GM23338 (cell line): ENCODE results near the gene BLZF1. TPM values are rescaled to one million over a fixed set of nuclear protein-coding genes. Genes with fewer than 3 reads are reported as not detected.
A peak's percentile ranks its signal among the peaks of the same experiment; 100 is the strongest.

ENCODE experiments used
- ATAC-seq: fragments of 200-7000 bp; cut with Tn5 transposase; 3 replicates; pipeline ENCODE4 v1.9.1; 2020
- DNase-seq: peaks from one replicate; pipeline ENCODE4 v3.0.0-alpha.2; 2015; ENCODE audit warnings: low spot score
- H2AFZ ChIP-seq: fragments of 200-600 bp; sonication (generic); 2 replicates; pipeline ENCODE4 v1.8.0; 2016; ENCODE audit warnings: antibody characterized with exemption, mild to moderate bottlenecking, moderate library complexity
- H3F3A ChIP-seq: fragments of 200-600 bp; sonication (generic); replicated peaks from 2 replicates; pipeline ENCODE4 v1.8.0; 2017; ENCODE audit warnings: antibody characterized with exemption, mixed run types, low read depth
- H3K27ac ChIP-seq: fragments of 200-600 bp; sonication (generic); 2 replicates; pipeline ENCODE4 v1.6.1; 2016; ENCODE audit warnings: low read depth
- H3K27me3 ChIP-seq: fragments of 200-600 bp; sonication (generic); 2 replicates; pipeline ENCODE4 v1.8.0; 2016; ENCODE audit warnings: mild to moderate bottlenecking, mixed run types, moderate library complexity; ENCODE audit not compliant: insufficient read depth
- H3K36me3 ChIP-seq: fragments of 200-600 bp; sonication (generic); 2 replicates; pipeline ENCODE4 v1.8.0; 2016; ENCODE audit warnings: mild to moderate bottlenecking; ENCODE audit not compliant: insufficient read depth
- H3K4me1 ChIP-seq: fragments of 200-600 bp; sonication (generic); 2 replicates; pipeline ENCODE4 v1.8.0; 2016; ENCODE audit warnings: mild to moderate bottlenecking, moderate library complexity; ENCODE audit not compliant: insufficient read depth
- H3K4me2 ChIP-seq: fragments of 200-600 bp; sonication (generic); 2 replicates; pipeline ENCODE4 v1.7.1; 2017; ENCODE audit warnings: mixed run types
- H3K4me3 ChIP-seq: fragments of 200-600 bp; sonication (generic); 2 replicates; pipeline ENCODE4 v1.6.1; 2016; ENCODE audit warnings: mixed run types
- H3K79me2 ChIP-seq: fragments of 200-600 bp; sonication (generic); replicated peaks from 2 replicates; pipeline ENCODE4 v1.8.0; 2017; ENCODE audit warnings: mild to moderate bottlenecking; ENCODE audit not compliant: insufficient read depth
- H3K9me2 ChIP-seq: fragments of 200-600 bp; sonication (generic); 2 replicates; pipeline ENCODE4 v1.8.0; 2017; ENCODE audit not compliant: insufficient read depth
- H4K20me1 ChIP-seq: fragments of 200-600 bp; sonication (generic); replicated peaks from 2 replicates; pipeline ENCODE4 v1.8.0; 2017; ENCODE audit warnings: mild to moderate bottlenecking; ENCODE audit not compliant: insufficient read depth
- H3K27ac Mint-ChIP-seq: 2 replicates; pipeline ENCODE4 v1.8.0; 2020; ENCODE audit warnings: inconsistent platforms, mild to moderate bottlenecking, moderate library complexity, mixed read lengths
- H3K27me3 Mint-ChIP-seq: 3 replicates; pipeline ENCODE4 v1.8.0; 2022; ENCODE audit warnings: low read depth, mild to moderate bottlenecking, moderate library complexity, mixed read lengths, inconsistent platforms; ENCODE audit not compliant: insufficient read depth, poor library complexity
- H3K36me3 Mint-ChIP-seq: 3 replicates; pipeline ENCODE4 v1.8.0; 2021; ENCODE audit warnings: low read depth, mild to moderate bottlenecking, inconsistent platforms, moderate library complexity, mixed read lengths
- H3K4me1 Mint-ChIP-seq: 3 replicates; pipeline ENCODE4 v1.8.0; 2020; ENCODE audit warnings: mild to moderate bottlenecking, inconsistent platforms, mixed read lengths
- H3K4me3 Mint-ChIP-seq: 3 replicates; pipeline ENCODE4 v1.8.0; 2021; ENCODE audit warnings: moderate library complexity, mild to moderate bottlenecking, inconsistent platforms, mixed read lengths
- H3K9me3 Mint-ChIP-seq: 3 replicates; pipeline ENCODE4 v1.8.0; 2020; ENCODE audit warnings: moderate library complexity, mild to moderate bottlenecking, inconsistent platforms, mixed read lengths
- CREB1 ChIP-seq: fragments of 250-450 bp; sonication (Bioruptor Pico); IDR thresholded peaks from 2 replicates; pipeline ENCODE4 v1.5.0; 2020; ENCODE audit warnings: low read depth, mild to moderate bottlenecking, moderate library complexity
- JUNB ChIP-seq: IDR thresholded peaks from one replicate; pipeline ENCODE4 v1.6.1; 2016; ENCODE audit warnings: antibody characterized with exemption; ENCODE audit not compliant: unreplicated experiment
- POLR2AphosphoS5 ChIP-seq: IDR thresholded peaks from 2 replicates; pipeline ENCODE4 v1.6.1; 2016; ENCODE audit warnings: antibody characterized with exemption, low read depth
- STAT1 ChIP-seq: IDR thresholded peaks from one replicate; pipeline ENCODE4 v1.6.1; 2016; ENCODE audit warnings: antibody characterized with exemption; ENCODE audit not compliant: unreplicated experiment
- polyA plus RNA-seq: library from polyadenylated mRNA; unstranded; fragments of >200 nt; fragmentation: Nextera tagmentation; extraction: Ambion mirVana; gene quantifications from 2 replicates; pipeline ENCODE4 v1.2.1, GENCODE V29; 2016
- total RNA-seq: library from RNA; depleted of rRNA; stranded (reverse); fragments of >200 nt; shearing (Covaris generic); gene quantifications from 2 replicates; pipeline ENCODE4 v1.2.3, GENCODE V29; 2014; rRNA removed
- TF ChIP-seq, protein P1 (sequence below): IDR thresholded peaks from one replicate; pipeline ENCODE4 v1.6.1; 2018; ENCODE audit warnings: antibody characterized with exemption; ENCODE audit not compliant: unreplicated experiment

Gene BLZF1
- total and polyA plus RNA-seq, 2 experiments from 2014 or later, result 9.5 to 14.5 TPM

DNA sequence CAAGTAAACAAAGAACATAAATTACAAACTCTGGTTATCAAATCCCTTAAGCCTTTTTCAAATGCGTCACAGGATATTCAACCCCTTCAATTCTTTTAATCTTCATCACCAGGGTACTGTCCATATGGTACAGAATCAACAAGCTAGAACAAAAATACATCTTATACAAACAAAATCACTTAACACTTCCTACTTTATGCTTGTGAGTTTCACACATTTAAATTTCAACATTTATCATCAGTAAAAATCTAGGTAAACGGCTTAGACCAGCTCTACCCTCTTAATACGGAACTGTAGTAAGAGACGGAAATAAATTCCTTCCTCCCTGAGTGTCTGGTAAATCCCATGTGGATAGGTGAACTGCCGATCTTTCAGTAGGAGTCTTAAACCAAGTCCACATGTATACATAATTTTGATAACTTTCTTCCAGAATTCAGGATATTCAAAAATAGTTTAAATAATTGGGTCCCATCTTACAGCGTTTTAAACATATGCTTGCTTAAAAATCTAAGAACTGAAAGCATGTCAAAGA is 58.2 kb downstream of the BLZF1 start (continued):
- TF ChIP-seq, protein P1, sequence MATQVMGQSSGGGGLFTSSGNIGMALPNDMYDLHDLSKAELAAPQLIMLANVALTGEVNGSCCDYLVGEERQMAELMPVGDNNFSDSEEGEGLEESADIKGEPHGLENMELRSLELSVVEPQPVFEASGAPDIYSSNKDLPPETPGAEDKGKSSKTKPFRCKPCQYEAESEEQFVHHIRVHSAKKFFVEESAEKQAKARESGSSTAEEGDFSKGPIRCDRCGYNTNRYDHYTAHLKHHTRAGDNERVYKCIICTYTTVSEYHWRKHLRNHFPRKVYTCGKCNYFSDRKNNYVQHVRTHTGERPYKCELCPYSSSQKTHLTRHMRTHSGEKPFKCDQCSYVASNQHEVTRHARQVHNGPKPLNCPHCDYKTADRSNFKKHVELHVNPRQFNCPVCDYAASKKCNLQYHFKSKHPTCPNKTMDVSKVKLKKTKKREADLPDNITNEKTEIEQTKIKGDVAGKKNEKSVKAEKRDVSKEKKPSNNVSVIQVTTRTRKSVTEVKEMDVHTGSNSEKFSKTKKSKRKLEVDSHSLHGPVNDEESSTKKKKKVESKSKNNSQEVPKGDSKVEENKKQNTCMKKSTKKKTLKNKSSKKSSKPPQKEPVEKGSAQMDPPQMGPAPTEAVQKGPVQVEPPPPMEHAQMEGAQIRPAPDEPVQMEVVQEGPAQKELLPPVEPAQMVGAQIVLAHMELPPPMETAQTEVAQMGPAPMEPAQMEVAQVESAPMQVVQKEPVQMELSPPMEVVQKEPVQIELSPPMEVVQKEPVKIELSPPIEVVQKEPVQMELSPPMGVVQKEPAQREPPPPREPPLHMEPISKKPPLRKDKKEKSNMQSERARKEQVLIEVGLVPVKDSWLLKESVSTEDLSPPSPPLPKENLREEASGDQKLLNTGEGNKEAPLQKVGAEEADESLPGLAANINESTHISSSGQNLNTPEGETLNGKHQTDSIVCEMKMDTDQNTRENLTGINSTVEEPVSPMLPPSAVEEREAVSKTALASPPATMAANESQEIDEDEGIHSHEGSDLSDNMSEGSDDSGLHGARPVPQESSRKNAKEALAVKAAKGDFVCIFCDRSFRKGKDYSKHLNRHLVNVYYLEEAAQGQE, result no peak
- TF ChIP-seq STAT1, result no peak

DNA sequence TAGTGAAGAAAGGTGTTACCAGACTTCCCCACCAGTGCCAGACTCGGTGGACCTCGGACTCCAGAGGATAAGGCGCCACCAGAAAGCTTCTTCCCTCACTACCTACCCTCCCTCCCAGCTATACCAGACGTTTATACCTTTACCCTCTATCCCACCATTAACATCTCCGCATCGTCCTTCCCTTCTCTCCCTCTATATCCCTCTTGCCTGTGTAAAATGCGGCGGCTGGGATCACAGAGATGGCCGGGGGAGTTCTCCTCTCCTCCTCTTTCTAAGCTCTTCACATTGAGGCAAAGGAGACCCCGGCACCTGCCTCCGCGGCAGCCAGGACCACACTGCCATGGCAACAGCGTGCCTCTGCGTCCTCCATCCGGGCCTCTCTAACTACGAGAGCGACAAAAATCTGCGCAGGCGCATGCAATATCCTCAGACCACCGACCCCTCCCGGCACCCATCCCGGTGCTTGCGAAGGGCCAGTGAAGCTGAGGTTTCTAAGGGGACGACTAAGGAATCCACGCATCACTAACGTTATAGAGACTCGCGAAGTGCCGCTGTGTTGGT is 59.2 kb downstream of the BLZF1 start, which contains the start of gene CCDC181:
Gene CCDC181 (minus strand): TSS at position 394 of the 561 bp plus-strand sequence. CDS start 2,547 bp downstream, outside the sequence.
- peaks cover 4% of the 10 kb centered on the region for H3K4me1 ChIP-seq
- peak within 1 kb of the TSS; percentile 83; the same call in 1 of the 2 replicates for H2AFZ ChIP-seq
- peaks cover 23% of the 10 kb centered on the region for H3K27me3 ChIP-seq
- H3F3A ChIP-seq, result no peaks in the 10 kb centered on the region
- H3K9me2 ChIP-seq, result no peaks in the 10 kb centered on the region
- peak; percentile 100 for ATAC-seq
- peak within 1 kb of the TSS; percentile 98 for H3K4me3 Mint-ChIP-seq
- no peaks in the 10 kb centered on the region for H4K20me1 ChIP-seq
- peak within 1 kb of the TSS; percentile 79 for H3K4me2 ChIP-seq
- peak within 1 kb of the TSS; percentile 59 for H3K4me3 ChIP-seq
- H3K36me3 ChIP-seq, result no peaks in the 10 kb centered on the region
- peaks cover 10% of the 10 kb centered on the region; the same call in 2 of the 3 replicates for H3K4me1 Mint-ChIP-seq
- peaks cover 6% of the 10 kb centered on the region for H3K27me3 Mint-ChIP-seq
- peak; percentile 97 for DNase-seq
- H3K36me3 Mint-ChIP-seq, result no peaks in the 10 kb centered on the region
- TF ChIP-seq JUNB, result no peak
- peak; percentile 64 for TF ChIP-seq POLR2AphosphoS5
- peak; percentile 34; the same call in 1 of the 2 replicates for TF ChIP-seq CREB1 (CRISPR knock-in tag)
- H3K27ac ChIP-seq, result no peak within 1 kb of the TSS
- H3K9me3 Mint-ChIP-seq, result peaks cover 3% of the 10 kb centered on the region; the same call in 1 of the 3 replicates
- H3K79me2 ChIP-seq, result no peaks in the 10 kb centered on the region
- 0 out of 2 replicates have a peak within 1 kb of the TSS, but pooled peaks have one; percentile 76 for H3K27ac Mint-ChIP-seq

Other genes starting within 250 kb of the BLZF1 start
- 12.9 and 39.1 TPM in 2 replicates for gene NME7, start 398 bp upstream of the BLZF1 start, total RNA-seq
- gene NME7, start 398 bp upstream of the BLZF1 start, polyA plus RNA-seq, result 48.5 and 65.2 TPM in 2 replicates
- 3.1 and 3.4 TPM in 2 replicates for gene CCDC181, start 59.3 kb downstream of the BLZF1 start, total RNA-seq
- gene CCDC181, start 59.3 kb downstream of the BLZF1 start, polyA plus RNA-seq, result 6.0 and 9.0 TPM in 2 replicates
- gene SLC19A2, start 117.7 kb downstream of the BLZF1 start, total RNA-seq, result 39.1 and 42.8 TPM in 2 replicates
- 9.9 and 11.1 TPM in 2 replicates for gene SLC19A2, start 117.7 kb downstream of the BLZF1 start, polyA plus RNA-seq
- not detected in 2 replicates for gene F5, start 218.3 kb downstream of the BLZF1 start, total RNA-seq
- gene F5, start 218.3 kb downstream of the BLZF1 start, polyA plus RNA-seq, result 0.10 and 0.16 TPM in 2 replicates